SK-N-SH (cell line): ENCODE results near the gene SMPD2. TPM values are rescaled to one million over a fixed set of nuclear protein-coding genes. Genes with fewer than 3 reads are reported as not detected.

Experiments
- CTCF ChIA-PET: fragments of 300-600, 350-600 bp; formaldehyde crosslinking; extraction: SDS; loops from one replicate; lab custom pipeline; 2021; lab: Yijun Ruan, JAX
- POLR2A ChIA-PET: fragments of 350-600 bp; sonication (Branson Sonifier 250); formaldehyde crosslinking; extraction: SDS; loops from one replicate; lab custom pipeline; 2020; ENCODE audit warnings: antibody characterized with exemption, inconsistent platforms; lab: Yijun Ruan, JAX
- DNase-seq: peaks from one replicate; pipeline ENCODE4 v3.0.0; 2012
- H2AFZ ChIP-seq: fragments of 200-600 bp; sonication (generic); 2 replicates; pipeline ENCODE4 v1.8.1; 2016; ENCODE audit warnings: antibody characterized with exemption, mild to moderate bottlenecking, low read depth
- H3F3A ChIP-seq: fragments of 200-600 bp; sonication (generic); replicated peaks from 2 replicates; pipeline ENCODE3; 2016; ENCODE audit warnings: antibody characterized with exemption, mild to moderate bottlenecking; ENCODE audit not compliant: insufficient read depth
- H3K27ac ChIP-seq, 2 experiments: fragments of 200-500 bp in 1 of 2; fragments of 200-600 bp in 1 of 2; sonication (Bioruptor generic) in 1 of 2; sonication (generic), shearing (Covaris generic) in 1 of 2; 2 replicates each; pipeline versions ENCODE4 v1.5.1 to v1.6.1; 2014 to 2016; ENCODE audit warnings: low read depth in 2 of 2, inconsistent platforms in 1 of 2, low read length in 1 of 2, mild to moderate bottlenecking in 1 of 2, mixed read lengths in 1 of 2
- H3K27me3 ChIP-seq: fragments of 200-600 bp; sonication (generic), shearing (Covaris generic); 2 replicates; pipeline ENCODE4 v1.6.1; 2016; ENCODE audit warnings: mixed run types; ENCODE audit not compliant: insufficient read depth
- H3K36me3 ChIP-seq, 2 experiments: fragments of 200-500 bp in 1 of 2; fragments of 200-600 bp in 1 of 2; sonication (Bioruptor generic) in 1 of 2; sonication (generic) in 1 of 2; replicated peaks in 1 of 2; 2 replicates each; pipeline versions ENCODE3 to v1.5.1; 2014 to 2016; ENCODE audit warnings: low read length in 1 of 2, mild to moderate bottlenecking in 1 of 2; ENCODE audit not compliant: insufficient read depth in 2 of 2, control insufficient read depth in 1 of 2
- H3K4me1 ChIP-seq, 2 experiments: fragments of 200-500 bp in 1 of 2; fragments of 200-600 bp in 1 of 2; sonication (Bioruptor generic) in 1 of 2; sonication (generic), shearing (Covaris generic) in 1 of 2; 2 replicates each; pipeline versions ENCODE4 v1.5.1 to v1.6.1; 2014 to 2016; ENCODE audit warnings: low read depth in 1 of 2, low read length in 1 of 2, mixed run types in 1 of 2; ENCODE audit not compliant: insufficient read depth in 2 of 2, control insufficient read depth in 1 of 2
- H3K4me2 ChIP-seq: fragments of 200-600 bp; sonication (generic), shearing (Covaris generic); 2 replicates; pipeline ENCODE4 v1.6.1; 2017; ENCODE audit warnings: mixed run types
- H3K4me3 ChIP-seq, 2 experiments: fragments of 200-500 bp in 1 of 2; fragments of 200-600 bp in 1 of 2; sonication (Bioruptor generic) in 1 of 2; sonication (generic), shearing (Covaris generic) in 1 of 2; 2 replicates each; pipeline versions ENCODE4 v1.5.1 to v1.8.1; 2014 to 2016; ENCODE audit warnings: low read depth in 2 of 2, inconsistent platforms in 1 of 2, low read length in 1 of 2, mild to moderate bottlenecking in 1 of 2, mixed read lengths in 1 of 2, moderate library complexity in 1 of 2
- H3K79me2 ChIP-seq: fragments of 200-600 bp; sonication (generic); 2 replicates; pipeline ENCODE4 v1.8.1; 2017; ENCODE audit warnings: mild to moderate bottlenecking; ENCODE audit not compliant: insufficient read depth
- H3K9ac ChIP-seq: fragments of 200-600 bp; sonication (generic); 2 replicates; pipeline ENCODE4 v1.6.1; 2017; ENCODE audit warnings: mixed run types
- H3K9me2 ChIP-seq: fragments of 200-600 bp; sonication (generic); 2 replicates; pipeline ENCODE4 v1.6.1; 2017; ENCODE audit warnings: mixed run types
- H3K9me3 ChIP-seq: fragments of 200-600 bp; sonication (generic); 2 replicates; pipeline ENCODE4 v1.6.1; 2017; ENCODE audit warnings: mixed run types, mild to moderate bottlenecking, moderate library complexity
- H4K20me1 ChIP-seq: fragments of 200-600 bp; sonication (generic); 2 replicates; pipeline ENCODE4 v1.6.1; 2017; ENCODE audit warnings: mild to moderate bottlenecking, mixed run types; ENCODE audit not compliant: insufficient read depth
- ELF1 ChIP-seq: IDR thresholded peaks from 2 replicates; pipeline ENCODE4 v1.4.0; 2012
- EZH2phosphoT487 ChIP-seq: fragments of 200-600 bp; sonication (generic); IDR thresholded peaks from 2 replicates; pipeline ENCODE4 v1.6.1; 2017; ENCODE audit warnings: low read depth, mixed run types, mild to moderate bottlenecking, antibody characterized with exemption, moderate library complexity, borderline replicate concordance
- GABPA ChIP-seq: IDR thresholded peaks from 2 replicates; pipeline ENCODE4 v1.4.0; 2012; ENCODE audit warnings: low read depth, mild to moderate bottlenecking
- MXI1 ChIP-seq: IDR thresholded peaks from 2 replicates; pipeline ENCODE4 v1.6.1; 2012; ENCODE audit warnings: mild to moderate bottlenecking, low read depth, low read length, improper control_type of control experiment
- NFIC ChIP-seq: IDR thresholded peaks from 2 replicates; pipeline ENCODE4 v1.4.0; 2012; ENCODE audit warnings: borderline replicate concordance
- NRF1 ChIP-seq: IDR thresholded peaks from 2 replicates; pipeline ENCODE4 v1.6.1; 2012; ENCODE audit warnings: low read depth, mild to moderate bottlenecking, low read length
- RCOR1 ChIP-seq: fragments of 150-350 bp; IDR thresholded peaks from 2 replicates; pipeline ENCODE4 v1.6.1; 2017; ENCODE audit warnings: antibody characterized with exemption, low read length
- TCF12 ChIP-seq: IDR thresholded peaks from 2 replicates; pipeline ENCODE4 v1.4.0; 2012
- WGBS: methylation state at CpG from one replicate; pipeline ENCODE4 v1.1.6; 2017; ENCODE audit warnings: low lambda C conversion rate; 5-methylcytosine and 5-hydroxymethylcytosine counted together
- polyA plus RNA-seq, 3 experiments: library from polyadenylated mRNA; depleted of rRNA; stranded (reverse); fragments of >200 nt; gene quantifications; 2 replicates each; pipeline ENCODE4 v1.2.3, GENCODE V29; 2012
- TF ChIP-seq, protein P1 (sequence below): IDR thresholded peaks from 2 replicates; pipeline ENCODE4 v1.6.1; 2012; ENCODE audit warnings: mild to moderate bottlenecking, low read depth, low read length, moderate library complexity
- TF ChIP-seq, protein P2 (sequence below): IDR thresholded peaks from 2 replicates; pipeline ENCODE4 v1.4.0; 2012; ENCODE audit warnings: low read depth, borderline replicate concordance
- TF ChIP-seq, protein P3 (sequence below): IDR thresholded peaks from 2 replicates; pipeline ENCODE4 v1.4.0; 2012; ENCODE audit warnings: low read depth, borderline replicate concordance
- TF ChIP-seq, protein P4 (sequence below): IDR thresholded peaks from 2 replicates; pipeline ENCODE4; 2012

SMPD2 gene
- polyA plus RNA-seq, 1 of the 3 experiments (the other 2 are of a cell fraction), result 9.7 TPM

DNA sequence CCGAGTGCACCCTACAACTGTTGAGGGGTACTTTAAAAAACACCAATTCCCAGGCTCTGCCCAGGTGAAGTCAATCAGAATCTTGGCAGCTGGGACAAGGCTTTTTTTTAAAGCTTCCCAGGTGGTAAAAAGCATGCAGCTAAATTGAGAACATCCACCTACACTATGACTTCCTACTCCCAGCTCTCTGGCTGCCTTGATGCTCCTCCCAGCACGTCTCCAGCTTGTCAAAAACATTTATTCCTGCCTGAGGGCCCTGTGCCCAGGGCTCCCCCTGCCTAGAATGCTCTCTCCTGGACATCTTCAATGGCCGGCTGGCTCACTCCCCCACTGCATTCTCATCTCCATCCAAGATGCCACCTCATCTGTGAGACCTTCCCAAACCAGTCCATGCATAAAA is 32.6 kb downstream of the SMPD2 start:
- no peaks in the 10 kb centered on the region for H3K9me2 ChIP-seq
- no peak overlapping the region for H3K27ac ChIP-seq
- H4K20me1 ChIP-seq, result peaks cover 12% of the 10 kb centered on the region; the same call in 1 of the 2 replicates
- H3K4me3 ChIP-seq, result no peak overlapping the region
- no peak overlapping the region for H2AFZ ChIP-seq
- TF ChIP-seq, protein P1, sequence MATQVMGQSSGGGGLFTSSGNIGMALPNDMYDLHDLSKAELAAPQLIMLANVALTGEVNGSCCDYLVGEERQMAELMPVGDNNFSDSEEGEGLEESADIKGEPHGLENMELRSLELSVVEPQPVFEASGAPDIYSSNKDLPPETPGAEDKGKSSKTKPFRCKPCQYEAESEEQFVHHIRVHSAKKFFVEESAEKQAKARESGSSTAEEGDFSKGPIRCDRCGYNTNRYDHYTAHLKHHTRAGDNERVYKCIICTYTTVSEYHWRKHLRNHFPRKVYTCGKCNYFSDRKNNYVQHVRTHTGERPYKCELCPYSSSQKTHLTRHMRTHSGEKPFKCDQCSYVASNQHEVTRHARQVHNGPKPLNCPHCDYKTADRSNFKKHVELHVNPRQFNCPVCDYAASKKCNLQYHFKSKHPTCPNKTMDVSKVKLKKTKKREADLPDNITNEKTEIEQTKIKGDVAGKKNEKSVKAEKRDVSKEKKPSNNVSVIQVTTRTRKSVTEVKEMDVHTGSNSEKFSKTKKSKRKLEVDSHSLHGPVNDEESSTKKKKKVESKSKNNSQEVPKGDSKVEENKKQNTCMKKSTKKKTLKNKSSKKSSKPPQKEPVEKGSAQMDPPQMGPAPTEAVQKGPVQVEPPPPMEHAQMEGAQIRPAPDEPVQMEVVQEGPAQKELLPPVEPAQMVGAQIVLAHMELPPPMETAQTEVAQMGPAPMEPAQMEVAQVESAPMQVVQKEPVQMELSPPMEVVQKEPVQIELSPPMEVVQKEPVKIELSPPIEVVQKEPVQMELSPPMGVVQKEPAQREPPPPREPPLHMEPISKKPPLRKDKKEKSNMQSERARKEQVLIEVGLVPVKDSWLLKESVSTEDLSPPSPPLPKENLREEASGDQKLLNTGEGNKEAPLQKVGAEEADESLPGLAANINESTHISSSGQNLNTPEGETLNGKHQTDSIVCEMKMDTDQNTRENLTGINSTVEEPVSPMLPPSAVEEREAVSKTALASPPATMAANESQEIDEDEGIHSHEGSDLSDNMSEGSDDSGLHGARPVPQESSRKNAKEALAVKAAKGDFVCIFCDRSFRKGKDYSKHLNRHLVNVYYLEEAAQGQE, result no peak
- TF ChIP-seq EZH2phosphoT487 (no peak), RCOR1 (no peak), TCF12 (no peak), ELF1 (no peak), MXI1 (no peak), GABPA (no peak), NRF1 (no peak), NFIC (no peak)
- TF ChIP-seq, protein P2, sequence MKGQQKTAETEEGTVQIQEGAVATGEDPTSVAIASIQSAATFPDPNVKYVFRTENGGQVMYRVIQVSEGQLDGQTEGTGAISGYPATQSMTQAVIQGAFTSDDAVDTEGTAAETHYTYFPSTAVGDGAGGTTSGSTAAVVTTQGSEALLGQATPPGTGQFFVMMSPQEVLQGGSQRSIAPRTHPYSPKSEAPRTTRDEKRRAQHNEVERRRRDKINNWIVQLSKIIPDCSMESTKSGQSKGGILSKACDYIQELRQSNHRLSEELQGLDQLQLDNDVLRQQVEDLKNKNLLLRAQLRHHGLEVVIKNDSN, result no peak
- TF ChIP-seq, protein P3, sequence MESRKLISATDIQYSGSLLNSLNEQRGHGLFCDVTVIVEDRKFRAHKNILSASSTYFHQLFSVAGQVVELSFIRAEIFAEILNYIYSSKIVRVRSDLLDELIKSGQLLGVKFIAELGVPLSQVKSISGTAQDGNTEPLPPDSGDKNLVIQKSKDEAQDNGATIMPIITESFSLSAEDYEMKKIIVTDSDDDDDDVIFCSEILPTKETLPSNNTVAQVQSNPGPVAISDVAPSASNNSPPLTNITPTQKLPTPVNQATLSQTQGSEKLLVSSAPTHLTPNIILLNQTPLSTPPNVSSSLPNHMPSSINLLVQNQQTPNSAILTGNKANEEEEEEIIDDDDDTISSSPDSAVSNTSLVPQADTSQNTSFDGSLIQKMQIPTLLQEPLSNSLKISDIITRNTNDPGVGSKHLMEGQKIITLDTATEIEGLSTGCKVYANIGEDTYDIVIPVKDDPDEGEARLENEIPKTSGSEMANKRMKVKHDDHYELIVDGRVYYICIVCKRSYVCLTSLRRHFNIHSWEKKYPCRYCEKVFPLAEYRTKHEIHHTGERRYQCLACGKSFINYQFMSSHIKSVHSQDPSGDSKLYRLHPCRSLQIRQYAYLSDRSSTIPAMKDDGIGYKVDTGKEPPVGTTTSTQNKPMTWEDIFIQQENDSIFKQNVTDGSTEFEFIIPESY, result no peak
- TF ChIP-seq, protein P4, sequence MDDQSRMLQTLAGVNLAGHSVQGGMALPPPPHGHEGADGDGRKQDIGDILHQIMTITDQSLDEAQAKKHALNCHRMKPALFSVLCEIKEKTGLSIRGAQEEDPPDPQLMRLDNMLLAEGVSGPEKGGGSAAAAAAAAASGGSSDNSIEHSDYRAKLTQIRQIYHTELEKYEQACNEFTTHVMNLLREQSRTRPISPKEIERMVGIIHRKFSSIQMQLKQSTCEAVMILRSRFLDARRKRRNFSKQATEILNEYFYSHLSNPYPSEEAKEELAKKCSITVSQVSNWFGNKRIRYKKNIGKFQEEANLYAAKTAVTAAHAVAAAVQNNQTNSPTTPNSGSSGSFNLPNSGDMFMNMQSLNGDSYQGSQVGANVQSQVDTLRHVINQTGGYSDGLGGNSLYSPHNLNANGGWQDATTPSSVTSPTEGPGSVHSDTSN, result no peak
- TF ChIP-seq, all 33 proteins: peak for 0
- H3K4me1 ChIP-seq, result peaks cover 0 to 3% of the 10 kb centered on the region in 2 experiments; a peak in 1 of 4 replicates
- no peak for DNase-seq
- CTCF ChIA-PET, result interaction anchor here (1.1 kb wide), 1 partner anchor 13 kb away, joined by 3 read pairs; no protein-coding TSS in a partner anchor
- H3F3A ChIP-seq, result no peaks in the 10 kb centered on the region
- peaks cover 20% of the 10 kb centered on the region; the same call in 1 of the 2 replicates for H3K79me2 ChIP-seq
- H3K9me3 ChIP-seq, result no peaks in the 10 kb centered on the region
- no peak overlapping the region for H3K4me2 ChIP-seq
- H3K27me3 ChIP-seq, result no peaks in the 10 kb centered on the region
- WGBS, result 97% methylated on average over 3 of the region's 3 CpGs
- peaks cover 26 to 68% of the 10 kb centered on the region in 2 experiments for H3K36me3 ChIP-seq
- no peak overlapping the region for H3K9ac ChIP-seq
- POLR2A ChIA-PET, result no interaction called here
